Endothelial cell (in vitro differentiated cells): ENCODE results near the gene UPF3A. TPM values are rescaled to one million over a fixed set of nuclear protein-coding genes. Genes with fewer than 3 reads are reported as not detected.
A peak's percentile ranks its signal among the peaks of the same experiment; 100 is the strongest.

ENCODE experiments used
- DNase-seq: peaks from one replicate; pipeline ENCODE4 v3.0.0; 2021; ENCODE audit warnings: low spot score
- H3K27ac Mint-ChIP-seq: one replicate; pipeline ENCODE4 v1.8.0; 2021; ENCODE audit warnings: mixed read lengths, inconsistent platforms; ENCODE audit not compliant: unreplicated experiment
- H3K27me3 Mint-ChIP-seq: one replicate; pipeline ENCODE4 v1.8.0; 2021; ENCODE audit warnings: mild to moderate bottlenecking, moderate library complexity, mixed read lengths, inconsistent platforms; ENCODE audit not compliant: unreplicated experiment
- H3K36me3 Mint-ChIP-seq: one replicate; pipeline ENCODE4 v1.8.0; 2021; ENCODE audit warnings: mild to moderate bottlenecking, low read depth, mixed read lengths, inconsistent platforms; ENCODE audit not compliant: unreplicated experiment
- H3K4me1 Mint-ChIP-seq: one replicate; pipeline ENCODE4 v1.8.0; 2021; ENCODE audit warnings: mild to moderate bottlenecking, mixed read lengths, inconsistent platforms; ENCODE audit not compliant: unreplicated experiment
- H3K4me3 Mint-ChIP-seq: one replicate; pipeline ENCODE4 v1.8.0; 2021; ENCODE audit warnings: mild to moderate bottlenecking, mixed read lengths, inconsistent platforms; ENCODE audit not compliant: unreplicated experiment
- H3K9me3 Mint-ChIP-seq: one replicate; pipeline ENCODE4 v1.8.0; 2021; ENCODE audit warnings: mixed read lengths, inconsistent platforms; ENCODE audit not compliant: unreplicated experiment
- total RNA-seq: library from RNA; stranded (reverse); fragmentation: NEBNext Ultra II Directional; extraction: Animal tissue kit (Norgen Biotek cat#: 25700); gene quantifications from one replicate; pipeline ENCODE4 v1.2.1, GENCODE V29; 2021; ENCODE audit not compliant: unreplicated experiment
- TF ChIP-seq, protein P1 (sequence below): fragments of 200-600 bp; sonication (generic); IDR thresholded peaks from one replicate; pipeline ENCODE4 v1.5.0; 2021; ENCODE audit warnings: antibody characterized with exemption; ENCODE audit not compliant: unreplicated experiment

The UPF3A gene
- total RNA-seq, 1 donor from 2014 or later = 61.6 TPM

DNA sequence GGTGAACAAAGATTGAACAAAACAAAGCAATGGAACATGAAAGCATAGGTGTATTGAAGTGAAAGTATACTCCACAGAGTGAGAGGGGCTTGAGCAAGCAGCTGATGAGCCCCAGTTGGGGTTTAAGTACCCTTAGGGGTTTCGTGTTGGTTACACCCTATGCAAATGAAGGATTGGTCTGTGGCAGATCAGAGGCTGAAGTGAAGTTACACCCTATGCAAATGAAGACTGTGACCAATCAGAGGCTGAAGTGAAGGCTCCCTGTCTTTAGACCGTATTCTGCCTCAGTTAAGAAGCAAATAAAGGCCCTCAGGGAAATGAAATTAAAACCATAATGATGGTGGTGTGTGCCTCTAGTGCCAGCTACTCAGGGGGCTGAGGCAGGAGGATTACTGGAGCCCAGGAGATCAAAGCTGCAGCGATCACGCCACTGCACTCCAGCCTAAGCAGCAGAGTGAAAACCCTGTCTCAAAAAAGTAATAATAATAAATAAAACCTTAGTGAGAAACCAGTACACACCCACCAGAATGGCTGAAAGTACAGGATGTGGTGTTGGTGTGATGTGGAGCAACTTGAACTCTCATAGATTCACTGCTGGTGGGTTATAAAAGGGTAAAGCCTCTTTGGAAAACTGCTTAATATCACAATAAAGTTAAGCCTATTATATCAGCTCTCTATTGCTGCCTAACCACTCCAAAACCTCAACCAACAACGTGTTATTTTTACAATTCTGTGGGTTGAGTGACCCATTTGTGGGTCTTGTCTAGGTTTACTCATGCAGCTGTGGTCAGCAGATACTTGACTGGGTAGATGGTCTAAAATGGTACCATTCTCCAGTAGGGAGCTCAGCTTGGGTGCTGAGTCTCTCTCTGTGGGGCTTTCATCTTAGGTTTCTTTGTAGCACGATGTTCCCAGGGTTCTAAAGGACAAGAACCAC, 12.8 kb upstream of the UPF3A start:
- Mint-ChIP-seq H3K4me1 (no peaks in the 10 kb centered on the region), H3K27ac (no peak overlapping the region), H3K9me3 (no peaks in the 10 kb centered on the region), H3K4me3 (no peak overlapping the region), H3K36me3 (peaks cover 43% of the 10 kb centered on the region), H3K27me3 (no peaks in the 10 kb centered on the region)
- DNase-seq = no peak
- TF ChIP-seq, protein P1, sequence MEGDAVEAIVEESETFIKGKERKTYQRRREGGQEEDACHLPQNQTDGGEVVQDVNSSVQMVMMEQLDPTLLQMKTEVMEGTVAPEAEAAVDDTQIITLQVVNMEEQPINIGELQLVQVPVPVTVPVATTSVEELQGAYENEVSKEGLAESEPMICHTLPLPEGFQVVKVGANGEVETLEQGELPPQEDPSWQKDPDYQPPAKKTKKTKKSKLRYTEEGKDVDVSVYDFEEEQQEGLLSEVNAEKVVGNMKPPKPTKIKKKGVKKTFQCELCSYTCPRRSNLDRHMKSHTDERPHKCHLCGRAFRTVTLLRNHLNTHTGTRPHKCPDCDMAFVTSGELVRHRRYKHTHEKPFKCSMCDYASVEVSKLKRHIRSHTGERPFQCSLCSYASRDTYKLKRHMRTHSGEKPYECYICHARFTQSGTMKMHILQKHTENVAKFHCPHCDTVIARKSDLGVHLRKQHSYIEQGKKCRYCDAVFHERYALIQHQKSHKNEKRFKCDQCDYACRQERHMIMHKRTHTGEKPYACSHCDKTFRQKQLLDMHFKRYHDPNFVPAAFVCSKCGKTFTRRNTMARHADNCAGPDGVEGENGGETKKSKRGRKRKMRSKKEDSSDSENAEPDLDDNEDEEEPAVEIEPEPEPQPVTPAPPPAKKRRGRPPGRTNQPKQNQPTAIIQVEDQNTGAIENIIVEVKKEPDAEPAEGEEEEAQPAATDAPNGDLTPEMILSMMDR = no peak

DNA sequence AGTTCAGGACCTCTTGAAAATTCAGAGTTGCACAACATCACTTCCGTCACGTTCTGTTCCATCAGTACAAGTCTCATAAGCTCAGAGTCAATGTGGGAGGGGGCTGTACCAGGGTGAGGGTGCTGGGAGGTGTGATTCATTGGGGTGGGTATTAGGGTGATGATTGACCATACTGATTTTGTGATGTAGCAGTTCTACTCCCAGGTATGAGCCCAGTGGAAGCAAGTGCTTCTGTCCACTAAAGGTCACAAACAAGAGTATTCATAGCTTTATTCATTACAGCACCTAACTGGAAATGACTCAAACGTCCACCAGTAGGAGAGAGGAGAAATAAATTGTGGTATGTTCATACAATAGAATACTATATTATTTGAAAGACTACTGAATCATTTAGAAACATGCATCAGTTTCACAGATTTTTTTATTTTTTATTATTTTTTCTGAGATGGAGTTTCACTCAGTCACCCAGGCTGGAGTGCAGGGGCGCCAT, 12.1 kb upstream of the UPF3A start:
- no peaks in the 10 kb centered on the region for H3K27me3 Mint-ChIP-seq
- peak overlapping the region; percentile 61 for H3K27ac Mint-ChIP-seq

DNA sequence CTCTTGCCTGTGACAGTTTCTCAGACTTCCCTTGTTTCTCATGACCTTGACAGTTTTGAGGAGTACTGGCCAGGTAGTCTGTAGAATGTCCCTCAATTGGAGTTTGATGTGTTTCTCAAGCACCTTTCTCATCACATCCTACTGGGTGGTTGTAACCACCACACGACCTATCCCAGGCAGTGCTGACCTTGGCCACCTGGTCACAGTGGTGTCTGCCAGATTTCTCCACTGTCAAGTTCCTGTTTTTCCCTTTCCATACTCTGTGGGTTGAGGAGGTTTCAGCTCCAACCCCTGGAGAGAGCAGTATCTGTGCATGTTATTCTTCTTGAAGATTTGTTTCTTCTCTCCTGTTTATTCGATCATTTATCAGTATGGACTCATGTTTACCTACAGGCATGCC, 8.4 kb upstream of the UPF3A start:
- Mint-ChIP-seq H3K4me1 (no peaks in the 10 kb centered on the region), H3K27me3 (no peaks in the 10 kb centered on the region), H3K27ac (no peak overlapping the region), H3K4me3 (peak overlapping the region; percentile 15), H3K36me3 (peaks cover 43% of the 10 kb centered on the region), H3K9me3 (no peaks in the 10 kb centered on the region)
- DNase-seq = no peak
- TF ChIP-seq, protein P1 = no peak

More for the DNA sequence above, 12.1 kb upstream of the UPF3A start:
- H3K36me3 Mint-ChIP-seq = peaks cover 43% of the 10 kb centered on the region
- no peaks in the 10 kb centered on the region for H3K9me3 Mint-ChIP-seq
- TF ChIP-seq, protein P1 = no peak
- H3K4me3 Mint-ChIP-seq = peak overlapping the region; percentile 37
- H3K4me1 Mint-ChIP-seq = no peaks in the 10 kb centered on the region
- DNase-seq = no peak

DNA sequence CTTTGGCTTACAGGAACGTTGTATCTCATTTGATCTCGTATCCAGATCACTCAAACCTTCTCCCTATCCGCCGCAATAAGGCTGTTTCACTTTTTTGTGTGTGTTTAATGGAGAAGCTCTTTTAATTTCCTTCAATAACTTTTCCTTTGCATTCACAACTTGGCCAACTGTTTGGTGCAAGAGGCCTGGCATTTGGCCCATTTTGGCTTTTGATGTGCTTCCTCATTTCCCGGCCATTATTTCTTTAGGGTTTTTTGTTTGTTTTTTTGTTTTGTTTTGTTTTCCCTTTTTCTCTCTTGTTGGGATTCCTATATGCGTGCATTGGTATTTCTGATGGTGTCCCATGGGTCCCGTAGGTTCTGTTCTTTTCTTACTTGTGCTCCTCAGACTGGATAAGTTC, 6.1 kb upstream of the UPF3A start:
- Mint-ChIP-seq H3K27ac (no peak overlapping the region), H3K27me3 (no peaks in the 10 kb centered on the region), H3K36me3 (peaks cover 27% of the 10 kb centered on the region), H3K4me1 (peaks cover 11% of the 10 kb centered on the region), H3K4me3 (no peak overlapping the region), H3K9me3 (no peaks in the 10 kb centered on the region)
- DNase-seq = no peak
- TF ChIP-seq, protein P1 = no peak

DNA sequence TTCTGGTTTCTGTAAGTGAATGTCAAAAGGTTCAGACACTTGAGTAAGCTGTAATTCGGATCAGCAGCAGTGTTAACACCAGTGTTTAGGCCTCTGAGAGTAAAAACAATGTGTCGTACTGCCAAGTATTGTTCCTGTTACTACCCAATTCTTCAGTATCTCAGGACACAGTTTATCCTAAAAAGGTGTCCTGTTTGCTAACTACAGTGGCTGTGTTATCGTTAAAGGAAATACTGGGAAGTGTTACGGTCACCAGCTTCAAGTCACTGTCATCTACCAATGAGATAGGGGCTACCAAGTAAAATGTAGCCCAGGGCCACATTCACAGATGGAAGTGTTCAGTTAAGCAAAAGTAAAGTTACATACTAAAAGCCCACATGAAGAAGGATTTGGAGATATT, 2.3 kb upstream of the UPF3A start:
- Mint-ChIP-seq H3K27me3 (peaks cover 5% of the 10 kb centered on the region), H3K4me3 (no peak overlapping the region), H3K36me3 (peaks cover 14% of the 10 kb centered on the region), H3K9me3 (no peaks in the 10 kb centered on the region), H3K4me1 (peaks cover 25% of the 10 kb centered on the region), H3K27ac (peak overlapping the region; percentile 68)
- TF ChIP-seq, protein P1 = no peak
- no peak for DNase-seq
